Natural killer cell (primary cell): ENCODE results near the gene ART1. TPM values are rescaled to one million over a fixed set of nuclear protein-coding genes. Genes with fewer than 3 reads are reported as not detected.
A peak's percentile ranks its signal among the peaks of the same experiment; 100 is the strongest.

Source experiments
- ATAC-seq, 3 donors: fragments of 150-1000 bp in 2 of 3; fragments of 200-7000 bp in 1 of 3; cut with Tn5 transposase; 1 replicate in 1 of 3; 2 replicates in 2 of 3; pipeline ENCODE4 v1.10.0; 2021; ENCODE audit warnings: mild to moderate bottlenecking in 2 of 3, moderate library complexity in 2 of 3
- DNase-seq, 2 donors: peaks; one replicate each; pipeline versions ENCODE4 v3.0.0 to v3.0.0-alpha.2; 2013 to 2021; ENCODE audit warnings: mixed read lengths in 1 of 2
- H3K27ac ChIP-seq: one replicate; pipeline ENCODE4 v1.5.1; 2013; ENCODE audit warnings: mild to moderate bottlenecking, low read length
- H3K27me3 ChIP-seq: one replicate; pipeline ENCODE4 v1.6.1; 2013; ENCODE audit warnings: low read length; ENCODE audit not compliant: control insufficient read depth, insufficient read depth
- H3K36me3 ChIP-seq: one replicate; pipeline ENCODE4 v1.6.1; 2013; ENCODE audit warnings: low read length; ENCODE audit not compliant: control insufficient read depth, insufficient read depth
- H3K4me1 ChIP-seq: one replicate; pipeline ENCODE4 v1.6.1; 2013; ENCODE audit warnings: low read length; ENCODE audit not compliant: control insufficient read depth, insufficient read depth
- H3K4me3 ChIP-seq: one replicate; pipeline ENCODE4 v1.5.1; 2013; ENCODE audit warnings: low read length
- H3K9me3 ChIP-seq: one replicate; pipeline ENCODE4 v1.6.1; 2013; ENCODE audit warnings: low read length; ENCODE audit not compliant: control insufficient read depth, insufficient read depth
- H3K27ac Mint-ChIP-seq, 2 donors: one replicate each; pipeline ENCODE4 v1.8.0; 2022; ENCODE audit warnings: mild to moderate bottlenecking in 2 of 2, mixed read lengths in 2 of 2, moderate library complexity in 1 of 2
- H3K27me3 Mint-ChIP-seq, 2 donors: one replicate each; pipeline ENCODE4 v1.8.0; 2022; ENCODE audit warnings: low read depth in 2 of 2, mixed read lengths in 2 of 2
- H3K36me3 Mint-ChIP-seq: one replicate; pipeline ENCODE4 v1.8.0; 2022; ENCODE audit warnings: mixed read lengths
- H3K4me1 Mint-ChIP-seq, 2 donors: one replicate each; pipeline ENCODE4 v1.8.0; 2022; ENCODE audit warnings: mixed read lengths in 2 of 2
- H3K4me3 Mint-ChIP-seq: one replicate; pipeline ENCODE4 v1.8.0; 2022; ENCODE audit warnings: mild to moderate bottlenecking, moderate library complexity, mixed read lengths
- H3K9me3 Mint-ChIP-seq, 2 donors: one replicate each; pipeline ENCODE4 v1.8.0; 2022; ENCODE audit warnings: mixed read lengths in 2 of 2
- CTCF ChIP-seq: fragments of 200-600 bp; IDR thresholded peaks from one replicate; pipeline ENCODE4 v1.8.0; 2022; ENCODE audit warnings: antibody characterized with exemption
- WGBS: methylation state at CpG from one replicate; pipeline ENCODE4 v1.1.7; 2013; ENCODE audit warnings: missing lambda C conversion rate; ENCODE audit not compliant: insufficient coverage; 5-methylcytosine and 5-hydroxymethylcytosine counted together
- intact Hi-C: fragments of 100-400 bp; cut with micrococcal nuclease; formaldehyde crosslinking; loops from one replicate; pipeline ENCODE4 v1.14.2; 2022
- total RNA-seq, 4 donors: library from RNA; stranded (reverse); fragments of 120-200 nt in 1 of 4; gene quantifications; one replicate each; pipeline versions ENCODE4 v1.2.3 to v1.2.4, GENCODE V29; 2013 to 2022

The ART1 gene
- total RNA-seq, 3 donors from 2014 or later (not counting 1 experiment from before 2014, with no cell fraction given), result not detected

GRCh38 chr11:3674189-3674588 is 29.3 kb downstream of the ART1 start:
- Histone ChIP-seq H3K27ac (no peak overlapping the region), H3K36me3 (peaks cover 75% of the 10 kb centered on the region), H3K4me1 (no peaks in the 10 kb centered on the region), H3K9me3 (no peaks in the 10 kb centered on the region), H3K27me3 (no peaks in the 10 kb centered on the region), H3K4me3 (no peak overlapping the region)
- no peaks in the 10 kb centered on the region for H3K4me1 Mint-ChIP-seq
- no peak for ATAC-seq
- no peak overlapping the region for H3K27ac Mint-ChIP-seq
- H3K27me3 Mint-ChIP-seq, result no peaks in the 10 kb centered on the region
- H3K36me3 Mint-ChIP-seq, result peaks cover 15% of the 10 kb centered on the region
- H3K9me3 Mint-ChIP-seq, result no peaks in the 10 kb centered on the region
- H3K4me3 Mint-ChIP-seq, result no peak overlapping the region
- 100% methylated on average over 1 of the region's 1 CpG for WGBS
- DNase-seq, result no peak
- intact Hi-C loops, result no loop called here
- no peak for TF ChIP-seq CTCF

DNA sequence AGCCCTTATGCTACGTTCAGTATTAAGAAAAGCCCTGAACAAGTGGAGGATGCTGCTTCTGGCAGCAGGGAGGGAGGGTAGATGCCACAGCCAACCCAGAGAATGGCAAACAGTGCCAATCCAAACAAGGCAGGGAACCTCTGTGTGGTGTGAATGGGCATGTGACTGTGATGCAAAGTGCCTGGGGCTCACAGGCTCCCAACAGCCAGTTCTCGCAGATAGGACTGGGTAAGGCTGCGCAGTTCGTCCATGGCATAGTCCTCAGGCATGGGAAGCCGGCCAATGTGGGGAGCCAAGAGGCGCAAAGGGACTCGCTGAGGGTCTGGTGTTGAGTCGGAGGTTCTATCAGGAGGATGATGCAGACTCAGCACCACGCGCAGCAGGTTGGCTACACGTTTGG is 31.0 kb downstream of the ART1 start:
- no peaks in the 10 kb centered on the region for H3K9me3 ChIP-seq
- H3K27ac Mint-ChIP-seq, result peak overlapping the region in 1 of 2 donors; percentile 59
- H3K4me3 Mint-ChIP-seq, result no peak overlapping the region
- H3K36me3 ChIP-seq, result peaks cover 81% of the 10 kb centered on the region
- H3K27me3 ChIP-seq, result no peaks in the 10 kb centered on the region
- over 99% methylated on average over 11 of the region's 11 CpGs for WGBS
- DNase-seq (no peak), ATAC-seq (no peak)
- TF ChIP-seq CTCF, result no peak
- no peak overlapping the region for H3K4me3 ChIP-seq
- no peaks in the 10 kb centered on the region for H3K4me1 Mint-ChIP-seq
- no peaks in the 10 kb centered on the region for H3K9me3 Mint-ChIP-seq
- H3K4me1 ChIP-seq, result no peaks in the 10 kb centered on the region
- peaks cover 25% of the 10 kb centered on the region for H3K36me3 Mint-ChIP-seq
- no peaks in the 10 kb centered on the region for H3K27me3 Mint-ChIP-seq
- intact Hi-C loops, result no loop called here
- H3K27ac ChIP-seq, result no peak overlapping the region

- WGBS, result 100% methylated on average over 2 of the region's 3 CpGs
- Histone ChIP-seq H3K27ac (no peak overlapping the region), H3K4me3 (no peak overlapping the region), H3K36me3 (peaks cover 86% of the 10 kb centered on the region), H3K27me3 (no peaks in the 10 kb centered on the region), H3K4me1 (no peaks in the 10 kb centered on the region), H3K9me3 (no peaks in the 10 kb centered on the region)
- Mint-ChIP-seq H3K4me1 (no peaks in the 10 kb centered on the region), H3K4me3 (no peak overlapping the region), H3K9me3 (no peaks in the 10 kb centered on the region), H3K27ac (no peak overlapping the region), H3K27me3 (no peaks in the 10 kb centered on the region), H3K36me3 (peaks cover 25% of the 10 kb centered on the region)
- ATAC-seq (no peak), DNase-seq (no peak)
- intact Hi-C loops, result no loop called here
- no peak for TF ChIP-seq CTCF
These were observed 34.1 kb downstream of the ART1 start for GRCh38 chr11:3679077-3679476.

GRCh38 chr11:3683039-3683438 is 38.1 kb downstream of the ART1 start:
- H3K9me3 Mint-ChIP-seq, result no peaks in the 10 kb centered on the region
- H3K36me3 ChIP-seq, result peaks cover 86% of the 10 kb centered on the region
- no peak overlapping the region for H3K4me3 Mint-ChIP-seq

More at GRCh38 chr11:3683039-3683438, 38.1 kb downstream of the ART1 start:
- Mint-ChIP-seq H3K4me1 (no peaks in the 10 kb centered on the region), H3K27me3 (no peaks in the 10 kb centered on the region), H3K36me3 (peaks cover 25% of the 10 kb centered on the region), H3K27ac (no peak overlapping the region)
- 96% methylated on average over 9 of the region's 9 CpGs for WGBS
- H3K4me1 ChIP-seq, result no peaks in the 10 kb centered on the region
- no peak overlapping the region for H3K27ac ChIP-seq
- no peak for TF ChIP-seq CTCF
- intact Hi-C loops, result no loop called here
- H3K9me3 ChIP-seq, result no peaks in the 10 kb centered on the region
- ATAC-seq (no peak), DNase-seq (no peak)
- no peaks in the 10 kb centered on the region for H3K27me3 ChIP-seq
- H3K4me3 ChIP-seq, result no peak overlapping the region
